Osteocyte (in vitro differentiated cells): ENCODE measurements around the gene PREB. TPM values are rescaled to one million over a fixed set of nuclear protein-coding genes. Genes with fewer than 3 reads are reported as not detected.

ENCODE experiments used
- DNase-seq: peaks from one replicate; pipeline ENCODE4 v3.0.0; 2021; ENCODE audit warnings: mixed read lengths; ENCODE audit not compliant: unreplicated experiment; ENCODE audit errors: extremely low spot score
- H3K27ac Mint-ChIP-seq: one replicate; pipeline ENCODE4 v1.8.0; 2021; ENCODE audit warnings: mild to moderate bottlenecking, mixed read lengths; ENCODE audit not compliant: unreplicated experiment
- H3K27me3 Mint-ChIP-seq: one replicate; pipeline ENCODE4 v1.8.0; 2021; ENCODE audit warnings: mixed read lengths; ENCODE audit not compliant: unreplicated experiment
- H3K36me3 Mint-ChIP-seq: one replicate; pipeline ENCODE4 v1.8.0; 2021; ENCODE audit warnings: mixed read lengths; ENCODE audit not compliant: unreplicated experiment
- H3K4me1 Mint-ChIP-seq: one replicate; pipeline ENCODE4 v1.8.0; 2021; ENCODE audit warnings: mixed read lengths; ENCODE audit not compliant: unreplicated experiment
- H3K4me3 Mint-ChIP-seq: one replicate; pipeline ENCODE4 v1.8.0; 2021; ENCODE audit warnings: mild to moderate bottlenecking, moderate library complexity, mixed read lengths; ENCODE audit not compliant: unreplicated experiment
- H3K9me3 Mint-ChIP-seq: one replicate; pipeline ENCODE4 v1.8.0; 2021; ENCODE audit warnings: mixed read lengths; ENCODE audit not compliant: unreplicated experiment
- CTCF ChIP-seq: fragments of 200-600 bp; sonication (generic); IDR thresholded peaks from 2 replicates; pipeline ENCODE4 v1.5.0; 2021; ENCODE audit warnings: antibody characterized with exemption, mild to moderate bottlenecking, moderate library complexity
- total RNA-seq: library from RNA; stranded (reverse); gene quantifications from 2 replicates; pipeline ENCODE4 v1.2.1, GENCODE V29; 2021

PREB gene
- total RNA-seq, 1 donor from 2014 or later, result 46.3 TPM

DNA sequence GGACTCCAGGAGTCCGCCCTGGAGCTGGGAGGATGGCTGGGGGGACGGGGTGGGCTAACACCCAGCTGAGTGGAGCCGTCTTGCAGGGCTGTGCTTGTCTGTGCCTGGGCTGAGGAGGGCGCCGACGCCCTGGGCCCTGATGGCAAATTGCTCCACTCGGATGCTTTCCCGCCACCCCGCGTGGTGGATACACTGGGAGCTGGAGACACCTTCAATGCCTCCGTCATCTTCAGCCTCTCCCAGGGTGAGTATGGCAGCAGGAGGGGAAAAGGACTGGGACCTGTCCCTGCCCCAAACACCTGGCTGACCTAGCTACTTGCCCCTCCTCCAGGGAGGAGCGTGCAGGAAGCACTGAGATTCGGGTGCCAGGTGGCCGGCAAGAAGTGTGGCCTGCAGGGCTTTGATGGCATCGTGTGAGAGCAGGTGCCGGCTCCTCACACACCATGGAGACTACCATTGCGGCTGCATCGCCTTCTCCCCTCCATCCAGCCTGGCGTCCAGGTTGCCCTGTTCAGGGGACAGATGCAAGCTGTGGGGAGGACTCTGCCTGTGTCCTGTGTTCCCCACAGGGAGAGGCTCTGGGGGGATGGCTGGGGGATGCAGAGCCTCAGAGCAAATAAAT, 35.0 kb downstream of the PREB start:
- no peak for DNase-seq
- Mint-ChIP-seq H3K9me3 (no peaks in the 10 kb centered on the region), H3K27me3 (peaks cover 9% of the 10 kb centered on the region), H3K4me1 (peaks cover 4% of the 10 kb centered on the region), H3K36me3 (no peaks in the 10 kb centered on the region), H3K4me3 (no peak overlapping the region), H3K27ac (no peak overlapping the region)
- no peak for TF ChIP-seq CTCF

DNA sequence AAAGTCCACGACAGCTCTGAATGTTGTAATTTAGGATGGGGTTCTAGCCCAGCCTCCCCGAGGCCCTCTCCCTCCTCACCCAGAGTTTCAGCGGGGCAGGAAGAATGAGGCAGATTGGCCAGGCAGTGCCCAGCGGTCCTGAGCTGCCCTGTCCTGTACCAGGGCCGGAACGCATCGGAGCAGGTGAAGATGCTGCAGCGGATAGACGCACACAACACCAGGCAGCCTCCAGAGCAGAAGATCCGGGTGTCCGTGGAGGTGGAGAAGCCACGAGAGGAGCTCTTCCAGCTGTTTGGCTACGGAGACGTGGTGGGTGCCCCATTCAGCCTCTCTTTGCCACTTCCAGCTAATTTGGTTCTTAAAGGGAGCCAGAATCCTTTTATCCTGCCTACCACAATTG, 37.1 kb downstream of the PREB start:
- no peak overlapping the region for H3K27ac Mint-ChIP-seq
- no peaks in the 10 kb centered on the region for H3K9me3 Mint-ChIP-seq
- no peaks in the 10 kb centered on the region for H3K36me3 Mint-ChIP-seq
- no peak for TF ChIP-seq CTCF
- DNase-seq, result no peak
- peaks cover 4% of the 10 kb centered on the region for H3K4me1 Mint-ChIP-seq
- H3K27me3 Mint-ChIP-seq, result peaks cover 5% of the 10 kb centered on the region
- H3K4me3 Mint-ChIP-seq, result no peak overlapping the region

DNA sequence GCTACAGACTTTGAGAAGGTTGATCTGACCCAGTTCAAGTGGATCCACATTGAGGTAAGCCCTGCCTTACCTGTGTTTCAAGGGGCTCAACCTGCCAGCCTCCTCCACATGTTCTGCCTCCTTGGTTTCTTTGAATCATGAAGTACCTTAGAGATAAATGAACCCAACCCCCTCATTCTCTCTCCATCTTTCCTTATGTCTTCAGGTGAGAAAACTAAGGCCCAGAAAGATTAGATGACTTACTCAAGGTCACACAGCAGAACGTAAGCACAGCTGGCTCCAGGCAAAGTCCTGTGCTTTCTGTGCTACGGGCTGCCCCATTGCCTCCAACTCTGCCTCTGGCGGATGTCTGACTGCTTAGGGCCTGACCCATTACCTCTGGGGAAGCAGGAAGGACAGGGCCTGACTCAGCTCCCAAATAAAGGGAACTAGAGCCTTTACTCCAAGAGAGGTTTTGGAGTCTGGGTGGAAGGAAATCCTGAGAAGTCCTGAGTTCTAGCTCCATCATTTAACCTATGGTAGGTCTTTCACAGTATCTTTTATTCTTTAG, 37.6 kb downstream of the PREB start:
- DNase-seq, result no peak
- Mint-ChIP-seq H3K4me3 (no peak overlapping the region), H3K4me1 (peaks cover 4% of the 10 kb centered on the region), H3K27ac (no peak overlapping the region), H3K9me3 (no peaks in the 10 kb centered on the region), H3K27me3 (peaks cover 3% of the 10 kb centered on the region), H3K36me3 (no peaks in the 10 kb centered on the region)
- TF ChIP-seq CTCF, result no peak

DNA sequence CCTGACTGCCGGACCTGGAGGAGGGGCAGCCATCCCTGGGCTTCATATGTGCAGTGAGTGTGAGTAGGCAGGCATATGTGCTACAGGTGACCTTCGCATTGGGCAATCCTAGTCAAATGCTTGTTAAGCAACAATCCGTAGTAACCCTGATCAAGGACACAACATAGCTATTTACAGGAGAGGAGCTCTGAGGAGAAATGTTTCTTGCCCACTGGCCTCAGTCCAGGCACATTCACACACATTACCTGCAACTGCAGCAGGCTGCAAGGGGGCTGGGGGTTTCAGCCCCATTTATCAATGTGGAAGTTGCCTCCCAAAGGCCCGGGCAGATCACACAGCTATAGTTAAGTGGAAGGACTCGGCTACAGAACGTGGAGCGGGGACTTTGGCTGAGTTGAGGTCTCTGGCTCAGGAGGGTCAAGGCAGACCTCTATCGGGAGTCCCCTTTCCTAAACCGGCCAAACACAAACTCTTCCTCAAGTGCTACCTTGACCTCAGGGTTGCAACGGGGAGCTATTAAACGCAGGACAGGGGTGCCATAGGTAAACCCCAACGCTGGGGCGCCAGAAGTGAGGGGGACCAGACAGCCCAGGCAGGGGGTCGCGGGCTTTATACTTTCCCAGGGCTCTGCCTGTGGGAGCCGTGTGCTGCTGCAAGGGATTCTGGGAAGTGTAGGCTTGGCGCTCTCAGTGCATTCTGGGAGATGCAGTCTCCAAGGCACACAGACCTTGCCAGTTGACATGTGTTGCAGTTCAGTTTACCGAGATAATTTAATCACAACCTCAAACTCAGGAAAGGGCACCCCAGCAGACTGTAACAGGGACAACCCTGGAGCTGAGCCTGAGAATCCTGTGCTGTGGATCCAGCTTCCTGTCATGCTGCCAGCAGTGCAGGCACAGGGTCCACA, 38.4 kb downstream of the PREB start:
- DNase-seq, result peak; percentile 79
- H3K9me3 Mint-ChIP-seq, result no peaks in the 10 kb centered on the region
- peaks cover 4% of the 10 kb centered on the region for H3K4me1 Mint-ChIP-seq
- no peaks in the 10 kb centered on the region for H3K27me3 Mint-ChIP-seq
- TF ChIP-seq CTCF, result no peak
- peak overlapping the region; percentile 59 for H3K4me3 Mint-ChIP-seq
- H3K36me3 Mint-ChIP-seq, result no peaks in the 10 kb centered on the region
- H3K27ac Mint-ChIP-seq, result no peak overlapping the region

- Mint-ChIP-seq H3K4me3 (no peak overlapping the region), H3K9me3 (no peaks in the 10 kb centered on the region), H3K36me3 (no peaks in the 10 kb centered on the region), H3K27ac (no peak overlapping the region), H3K4me1 (peaks cover 4% of the 10 kb centered on the region), H3K27me3 (no peaks in the 10 kb centered on the region)
- TF ChIP-seq CTCF, result no peak
- DNase-seq, result no peak
Measured at GRCh38 chr2:27095427-27095744, 39.0 kb downstream of the PREB start.
